Posterior cingulate gyrus (tissue), 11 donors: ENCODE data around the gene ANO7.

Experiments
- DNase-seq, 10 donors: peaks; one replicate each; pipeline versions ENCODE4 v3.0.0 to v3.0.0-alpha.2; 2020 to 2021; ENCODE audit warnings: mixed read lengths in 3 of 10
- intact Hi-C: fragments of 100-400 bp; cut with DNase I; formaldehyde crosslinking; loops from one replicate; pipeline ENCODE4 v1.15.1; 2023

The ANO7 gene

GRCh38 chr2:241224018-241224850 lies 35.8 kb downstream of the ANO7 start:
- peak; percentile 73 to 99 (median 90) for DNase-seq
- intact Hi-C loops = no loop called here

- intact Hi-C loops = no loop called here
- peak in 3 of 10 donors; percentile 17 to 42 (median 21) for DNase-seq
These were observed 36.5 kb downstream of the ANO7 start for GRCh38 chr2:241224851-241225438.

DNA sequence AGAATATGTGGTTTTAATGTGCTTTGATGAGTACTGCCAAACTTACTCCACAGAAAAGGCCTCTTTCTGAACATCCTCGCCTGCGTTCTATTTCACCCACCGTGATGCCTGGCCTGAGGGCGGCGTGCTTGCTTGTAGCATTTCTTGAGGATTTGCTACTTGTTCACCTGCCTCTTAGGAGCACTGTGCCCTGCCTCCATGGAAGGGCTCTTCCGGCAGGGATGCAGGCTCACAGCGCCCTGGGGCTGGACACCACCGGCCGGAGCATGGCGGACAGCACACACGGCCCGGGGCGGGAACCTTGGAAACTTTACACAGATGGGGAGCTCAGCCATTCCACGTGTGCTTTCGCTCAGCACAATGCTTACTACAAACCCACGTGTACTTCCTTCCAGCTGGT lies 37.1 kb downstream of the ANO7 start:
- peak in 3 of 10 donors; percentile 31 to 84 (median 64) for DNase-seq
- intact Hi-C loops = no loop called here

- peak in 3 of 10 donors; percentile 40 to 67 (median 56) for DNase-seq
- intact Hi-C loops = no loop called here
These were observed 37.5 kb downstream of the ANO7 start for GRCh38 chr2:241225983-241226382.

GRCh38 chr2:241226723-241227572 lies 38.5 kb downstream of the ANO7 start:
- DNase-seq = peak in 5 of 10 donors; percentile 42 to 81 (median 76)
- intact Hi-C loops = no loop called here

DNA sequence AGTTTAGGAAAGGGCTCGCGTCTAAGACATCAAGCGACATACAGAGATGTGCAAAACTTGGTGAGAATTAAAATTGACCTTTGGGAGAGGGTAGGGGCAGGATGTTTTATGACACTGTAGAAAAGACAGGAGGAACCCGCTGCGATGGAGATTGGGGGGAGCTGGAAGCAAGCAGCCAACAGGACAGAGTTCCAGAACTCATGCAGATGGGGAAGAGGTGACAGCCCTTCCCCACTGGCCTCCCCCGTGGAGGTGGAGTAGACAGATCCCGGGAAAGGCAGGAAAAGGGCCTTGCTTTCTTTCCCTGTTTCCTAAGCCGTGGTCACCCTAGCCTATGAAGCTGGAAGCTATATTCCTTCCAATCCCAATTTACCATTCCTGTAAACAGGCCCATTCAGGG lies 39.1 kb downstream of the ANO7 start:
- intact Hi-C loops = no loop called here
- DNase-seq = peak in 3 of 10 donors; percentile 27 to 53 (median 47)

- intact Hi-C loops = no loop called here
- peak in 3 of 10 donors; percentile 51 to 83 (median 81) for DNase-seq
These were observed 39.8 kb downstream of the ANO7 start for GRCh38 chr2:241228081-241228859.

DNA sequence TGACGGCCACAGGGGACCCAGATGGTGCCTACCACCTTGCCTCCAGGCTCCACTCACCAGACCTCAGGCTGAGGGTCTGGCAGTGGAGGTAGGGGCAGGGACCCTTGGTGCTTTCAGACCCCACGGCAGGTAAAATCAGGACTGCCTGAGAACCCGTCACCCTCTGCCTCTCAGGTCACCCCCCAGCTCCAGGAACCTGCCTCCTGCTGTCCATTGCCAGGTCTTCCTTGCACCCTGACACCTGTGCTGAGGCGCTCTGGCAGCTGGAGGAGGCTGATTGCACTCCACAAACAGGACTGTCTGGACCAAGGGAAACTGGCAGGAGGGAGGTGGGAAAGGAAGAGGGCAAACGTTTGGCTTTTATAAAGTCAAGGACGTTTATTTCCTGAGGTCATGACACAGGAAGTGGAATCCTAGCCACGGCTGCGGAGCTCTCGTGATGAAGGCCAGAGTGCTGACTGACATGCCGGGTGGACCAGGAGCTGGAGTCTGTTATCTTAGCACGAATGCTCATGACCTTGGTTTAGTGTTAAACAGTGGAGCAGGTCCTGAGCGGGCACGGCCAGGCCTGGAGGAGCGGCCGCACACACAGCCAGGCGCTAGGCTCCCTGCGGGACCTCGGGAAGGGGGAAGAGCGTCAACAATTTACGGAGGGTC lies 40.5 kb downstream of the ANO7 start:
- intact Hi-C loops = no loop called here
- peak in 2 of 10 donors; percentile 62 to 67 for DNase-seq

GRCh38 chr2:241229563-241230401 lies 41.3 kb downstream of the ANO7 start:
- peak in 3 of 10 donors; percentile 42 to 67 (median 63) for DNase-seq
- intact Hi-C loops = loop anchor here (10.0 kb wide), 1 partner anchor 75 kb away; the partner anchor contains the start of gene PPP1R7

GRCh38 chr2:241230435-241230834 lies 42.0 kb downstream of the ANO7 start:
- peak in 3 of 10 donors; percentile 69 to 83 (median 79) for DNase-seq

GRCh38 chr2:241232736-241233575 lies 44.5 kb downstream of the ANO7 start:
- DNase-seq = peak in 3 of 10 donors; percentile 62 to 75 (median 70)
- intact Hi-C loops = loop anchor here (10.0 kb wide), 1 partner anchor 78 kb away; the partner anchor contains the start of gene PPP1R7

More at GRCh38 chr2:241230435-241230834, 42.0 kb downstream of the ANO7 start:
- intact Hi-C loops = loop anchor here (10.0 kb wide), 1 partner anchor 76 kb away; the partner anchor contains the start of gene PPP1R7

GRCh38 chr2:241234066-241234790 lies 45.8 kb downstream of the ANO7 start:
- intact Hi-C loops = loop anchor here (10.0 kb wide), 1 partner anchor 79 kb away; the partner anchor contains the start of gene PPP1R7
- peak in 3 of 10 donors; percentile 20 to 61 (median 48) for DNase-seq

GRCh38 chr2:241234962-241235740 lies 46.7 kb downstream of the ANO7 start:
- peak in 2 of 10 donors; percentile 52 to 73 for DNase-seq
- intact Hi-C loops = loop anchor here (10.0 kb wide), 1 partner anchor 80 kb away; the partner anchor contains the start of gene PPP1R7

- DNase-seq = peak in 2 of 10 donors; percentile 32 to 75
- intact Hi-C loops = loop anchor here (10.0 kb wide), 1 partner anchor 81 kb away; the partner anchor contains the start of gene PPP1R7
These were observed 47.5 kb downstream of the ANO7 start for GRCh38 chr2:241235859-241236593.

GRCh38 chr2:241237047-241237446 lies 48.6 kb downstream of the ANO7 start:
- DNase-seq = peak in 2 of 10 donors; percentile 30 to 32

More at GRCh38 chr2:241237047-241237446, 48.6 kb downstream of the ANO7 start:
- intact Hi-C loops = loop anchor here (10.0 kb wide), 1 partner anchor 82 kb away; the partner anchor contains the start of gene PPP1R7
